ENCODE results near the gene LACC1.
A peak's percentile ranks its signal among the peaks of the same experiment; 100 is the strongest.

GRCh38 chr13:43878892-43879754, 581 bp upstream of the LACC1 start, which contains the start of gene CCDC122:
- TF ChIP-seq POLR2A (IDR thresholded peaks at IDR 0.05; ENCODE audit: control extremely low read depth in 1 of 2, low read depth in 2 of 2, low read length in 2 of 2) = peak in 1 of 2 experiments; percentile 78; a peak in 2 of 3 replicates
- TF ChIP-seq JUN (IDR thresholded peaks at IDR 0.05; ENCODE audit: low read depth, low read length) = no peak
- TF ChIP-seq CTCF (IDR thresholded peaks at IDR 0.05; ENCODE audit: control extremely low read depth in 1 of 3, insufficient read depth in 1 of 3, low read depth in 1 of 3, low read length in 3 of 3) = no peak
